COLO668 (cell line): ENCODE measurements around the gene DQX1.

ENCODE experiments used
- DNase-seq: peaks from one replicate; lab custom pipeline; 2025; ENCODE audit not compliant: unreplicated experiment; lab: John Stamatoyannopoulos, UW

Gene DQX1

DNA sequence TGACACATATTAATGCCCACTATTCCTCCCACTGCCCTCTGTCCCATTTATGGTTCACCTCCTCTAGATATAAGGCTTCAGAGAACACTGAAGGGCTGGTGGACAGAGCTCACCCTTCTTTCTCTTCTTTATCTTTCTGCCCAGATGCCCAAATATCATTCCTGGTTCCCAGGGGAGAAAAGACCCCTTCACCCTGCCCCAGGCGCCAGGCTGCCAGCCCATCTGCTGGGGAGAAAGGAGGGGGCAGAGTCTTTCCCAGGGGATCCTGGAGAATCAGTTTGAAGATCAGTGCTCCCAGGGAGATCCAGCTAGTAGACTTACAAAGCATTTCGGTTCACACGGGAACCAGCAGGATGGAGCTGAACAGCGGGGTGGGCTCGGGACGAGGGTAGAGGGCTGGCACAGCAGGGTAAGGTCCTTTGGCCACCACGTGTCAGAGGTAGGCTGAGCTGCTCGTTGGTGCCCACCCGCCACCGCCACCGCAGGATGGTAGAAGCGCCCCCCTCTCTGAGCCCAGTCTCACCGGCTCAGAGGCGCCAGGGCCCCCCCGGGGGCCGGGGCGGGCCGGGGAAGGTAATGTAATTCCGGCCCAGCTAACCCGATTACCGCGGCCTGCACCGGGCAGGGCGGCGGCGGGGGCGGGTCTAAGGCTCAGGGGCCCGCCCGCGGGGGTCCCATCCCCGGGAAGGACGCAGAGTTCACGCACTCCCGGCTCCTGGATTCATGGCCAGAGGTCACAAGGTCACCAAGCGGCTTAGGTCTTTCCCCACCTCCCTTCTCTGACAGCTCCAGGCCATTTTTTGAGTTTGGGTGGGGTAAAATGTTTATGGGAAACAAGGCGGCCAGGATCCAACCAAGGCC lies 13.1 kb downstream of the DQX1 start:
- DNase-seq, result no peak

DNA sequence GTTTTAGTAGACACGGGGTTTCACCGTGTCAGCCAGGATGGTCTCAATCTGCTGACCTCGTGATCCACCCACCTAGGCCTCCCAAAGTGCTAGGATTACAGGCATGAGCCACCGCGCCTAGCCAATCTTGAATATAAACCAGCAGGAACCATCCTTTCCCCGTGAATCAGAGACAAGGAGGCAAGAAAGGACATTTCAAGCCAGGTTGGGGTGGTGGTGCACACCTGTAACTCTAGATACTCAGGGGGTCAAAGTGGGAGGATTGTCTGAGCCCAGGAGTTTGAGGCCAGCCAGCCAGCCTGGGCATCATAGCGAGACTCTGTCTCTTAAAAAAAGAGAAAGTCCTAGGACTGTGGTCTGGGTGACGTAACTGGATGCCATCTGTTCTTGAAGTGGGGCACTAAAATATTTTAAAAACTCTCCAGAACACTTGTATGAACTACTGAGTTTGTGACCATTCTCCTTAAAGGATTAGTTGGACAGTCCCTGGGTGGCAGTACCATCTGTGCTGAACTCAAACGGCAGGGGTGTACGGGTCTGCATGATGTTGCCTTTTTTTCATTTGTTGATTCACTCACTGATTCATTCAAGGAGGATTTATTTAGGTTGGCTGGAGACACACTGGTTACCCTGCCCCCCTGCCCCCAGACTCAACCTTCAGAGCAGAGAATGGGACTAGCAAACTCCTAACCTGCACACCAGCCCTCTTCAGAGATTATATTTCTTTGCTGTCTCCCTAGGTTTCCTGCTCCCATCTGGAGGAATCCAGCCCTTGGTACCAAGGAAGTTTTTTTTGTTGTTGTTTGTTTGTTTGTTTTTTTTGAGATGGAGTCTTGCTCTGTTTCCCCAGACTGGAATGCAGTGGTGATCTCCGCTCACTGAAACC lies 14.7 kb downstream of the DQX1 start:
- DNase-seq, result no peak

DNA sequence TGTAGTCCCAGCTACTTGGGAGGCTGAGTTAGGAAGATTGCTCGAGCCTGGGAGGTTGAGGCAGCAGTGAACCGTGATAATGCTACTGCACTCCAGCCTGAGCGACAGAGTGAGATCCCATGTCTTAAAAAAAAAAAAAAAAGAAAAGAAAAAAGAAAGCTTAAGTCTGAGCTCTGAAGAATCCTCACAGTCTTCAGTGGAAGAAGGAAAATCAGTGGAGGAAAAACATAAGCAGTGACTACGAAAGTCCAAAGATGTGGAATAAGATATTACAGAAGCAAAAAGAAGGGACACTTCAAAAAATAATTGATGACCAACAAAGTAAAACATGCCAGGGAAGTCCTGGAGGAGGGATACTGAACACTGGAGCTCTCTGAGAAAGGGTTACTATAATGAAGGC lies 15.8 kb downstream of the DQX1 start:
- DNase-seq, result no peak

- DNase-seq, result peak; percentile 36
These were observed 18.0 kb downstream of the DQX1 start for GRCh38 chr2:74507926-74508520.

- DNase-seq, result peak; percentile 98
These were observed 18.7 kb downstream of the DQX1 start, which contains the start of gene PCGF1 for GRCh38 chr2:74507145-74507925. Gene PCGF1, minus strand, starts transcription at chr2:74507695. Its CDS starts 27 bp downstream, at chr2:74507668.

GRCh38 chr2:74505448-74506246 lies 20.4 kb downstream of the DQX1 start:
- DNase-seq, result no peak

- DNase-seq, result no peak
These were observed 21.4 kb downstream of the DQX1 start for GRCh38 chr2:74504591-74504990.

GRCh38 chr2:74503506-74504475 lies 22.2 kb downstream of the DQX1 start:
- DNase-seq, result no peak

GRCh38 chr2:74502720-74503505 lies 23.1 kb downstream of the DQX1 start:
- peak; percentile 64 for DNase-seq

DNA sequence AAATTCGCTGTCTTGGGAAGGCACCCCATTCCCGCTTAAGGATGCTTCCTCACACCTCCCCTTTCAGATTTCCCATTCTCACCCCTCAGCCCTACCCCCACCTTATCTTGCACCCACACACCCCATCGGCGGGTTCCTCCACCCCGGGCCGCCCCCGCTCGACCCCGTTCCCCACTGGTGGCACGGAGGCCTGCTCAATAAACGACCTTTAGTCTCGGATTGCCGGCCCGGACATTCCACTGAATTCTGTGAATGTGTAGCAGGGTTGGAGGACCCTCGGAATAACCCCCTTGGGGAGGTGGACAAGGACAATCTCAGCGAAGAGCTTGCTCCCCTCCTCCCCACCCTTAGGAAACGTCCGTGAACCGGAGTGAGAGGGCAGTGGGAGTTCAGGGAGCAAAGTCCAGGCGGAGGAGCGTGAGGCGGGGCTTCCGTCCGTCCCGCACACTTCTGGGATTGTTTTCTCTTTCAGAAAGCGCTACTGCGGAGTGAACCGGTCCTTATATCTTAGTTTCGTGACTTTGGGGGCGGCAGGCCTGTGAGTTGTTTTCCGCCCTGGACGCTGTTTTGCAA lies 23.8 kb downstream of the DQX1 start:
- peak; percentile 37 for DNase-seq

DNA sequence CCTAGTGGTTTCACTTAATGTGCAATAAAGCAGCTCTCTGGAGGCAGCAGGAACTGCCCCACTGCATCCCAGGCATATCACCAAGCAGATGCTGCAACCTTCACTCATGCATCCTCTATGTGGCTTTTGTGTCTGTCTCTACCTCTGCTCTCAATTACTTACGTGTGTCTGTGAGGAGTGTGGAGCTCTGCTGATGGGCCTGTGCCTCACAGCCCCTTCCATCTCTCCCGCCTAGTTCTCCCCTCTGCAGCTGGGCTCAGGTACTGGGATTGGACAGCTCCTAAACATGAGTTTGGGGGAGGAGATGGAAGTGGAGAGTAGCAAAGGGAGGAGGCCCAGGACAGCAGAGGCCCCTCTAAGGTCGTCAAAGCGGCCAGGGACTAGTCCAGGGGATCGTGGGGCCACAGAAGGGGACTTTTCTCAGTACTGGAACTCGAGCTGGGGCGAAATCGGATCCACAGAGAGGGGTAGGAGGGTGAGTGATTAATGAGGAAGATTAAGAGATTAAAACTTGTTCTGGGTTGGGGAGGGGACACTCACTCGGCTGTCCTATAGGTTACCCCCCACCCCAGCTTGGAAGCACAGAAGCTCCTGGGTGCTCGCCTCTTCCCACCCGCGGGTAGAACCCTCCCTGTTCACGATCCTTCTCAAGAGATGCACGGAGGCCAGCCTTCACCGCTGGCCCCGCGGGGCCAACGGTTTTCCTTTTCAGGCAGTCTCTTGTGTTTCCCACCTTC lies 24.5 kb downstream of the DQX1 start:
- no peak for DNase-seq

GRCh38 chr2:74500578-74500946 lies 25.5 kb downstream of the DQX1 start:
- DNase-seq, result no peak

DNA sequence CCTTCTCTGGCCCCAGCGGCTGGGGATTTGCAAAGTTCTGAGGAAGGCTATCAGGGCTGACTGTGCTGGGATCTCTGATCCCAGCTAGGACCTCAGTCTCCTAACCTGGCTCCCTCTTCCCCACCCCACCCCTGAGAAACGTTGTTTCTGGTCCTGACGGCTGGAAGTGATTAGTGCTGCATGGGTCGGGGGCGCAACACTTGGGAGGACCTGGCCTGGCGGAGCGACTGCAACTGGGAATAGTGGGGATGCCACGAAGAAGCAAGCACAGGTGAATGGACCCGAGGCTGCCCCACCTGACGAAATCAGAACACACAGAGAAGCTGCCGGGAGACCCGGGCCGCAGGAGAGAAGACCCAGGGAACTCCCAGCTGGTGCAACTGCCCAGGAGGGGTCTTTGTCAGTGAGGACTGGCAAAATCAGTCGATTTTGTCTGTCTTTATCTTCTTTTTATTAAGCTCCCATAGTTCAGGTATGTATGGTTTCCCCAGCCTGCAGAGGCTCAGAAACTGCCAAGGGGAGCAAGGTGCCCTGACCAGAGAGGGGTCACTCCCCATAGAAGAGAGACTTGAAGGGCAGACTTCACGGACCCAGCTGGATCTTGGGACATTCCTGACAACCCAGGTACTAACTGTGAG lies 26.0 kb downstream of the DQX1 start:
- no peak for DNase-seq

- no peak for DNase-seq
These were observed 26.6 kb downstream of the DQX1 start, which contains the start of gene LBX2 for GRCh38 chr2:74499267-74499939. Gene LBX2, minus strand, starts transcription at chr2:74499603. Its CDS starts 66 bp downstream, at chr2:74499537.

- peak; percentile 60 for DNase-seq
These were observed 27.3 kb downstream of the DQX1 start for GRCh38 chr2:74498500-74499266.
